Ascending aorta (tissue), 2 donors: Measurements from ENCODE around the gene UBALD2. TPM values are rescaled to one million over a fixed set of nuclear protein-coding genes. Genes with fewer than 3 reads are reported as not detected.

Source experiments
- DNase-seq, 2 donors: peaks; one replicate each; pipeline ENCODE4 v3.0.0-alpha.2; 2019; ENCODE audit warnings: low spot score in 2 of 2
- H3K27ac ChIP-seq, 2 donors: fragments of 200-600 bp; sonication (generic); one replicate each; pipeline ENCODE4 v1.5.1; 2016 to 2017; ENCODE audit warnings: mild to moderate bottlenecking in 1 of 2
- H3K27me3 ChIP-seq: fragments of 200-600 bp; sonication (generic); one replicate; pipeline ENCODE4 v1.5.1; 2017
- H3K36me3 ChIP-seq, 2 donors: fragments of 200-600 bp; sonication (generic); one replicate each; pipeline ENCODE4 v1.5.1; 2016
- H3K4me1 ChIP-seq, 2 donors: fragments of 200-600 bp; sonication (generic); one replicate each; pipeline ENCODE4 v1.5.1; 2016 to 2017; ENCODE audit warnings: mild to moderate bottlenecking in 1 of 2
- H3K4me3 ChIP-seq, 2 donors: fragments of 200-600 bp; sonication (generic); one replicate each; pipeline ENCODE4 v1.5.1; 2016 to 2017; ENCODE audit warnings: mild to moderate bottlenecking in 1 of 2
- H3K9me3 ChIP-seq, 2 donors: fragments of 200-600 bp; sonication (generic); one replicate each; pipeline ENCODE4 v1.5.1; 2016
- CTCF ChIP-seq, 3 experiments: fragments of 200-600 bp in 2 of 3; fragments of 450-650 bp in 1 of 3; sonication (generic) in 2 of 3; IDR thresholded peaks; one replicate each; pipeline ENCODE4 v1.5.1; 2016 to 2019; ENCODE audit warnings: antibody characterized with exemption in 3 of 3, mild to moderate bottlenecking in 1 of 3, moderate library complexity in 1 of 3
- intact Hi-C: fragments of 100-400 bp; cut with DNase I; formaldehyde crosslinking; loops from one replicate; pipeline ENCODE4 v1.15.1; 2023
- total RNA-seq: library from RNA; depleted of rRNA; stranded (reverse); fragments of >200 nt; gene quantifications from one replicate; pipeline ENCODE4 v1.1.0, GENCODE V29; 2016

UBALD2 gene
- total RNA-seq, 1 donor from 2014 or later: 15.9 TPM

GRCh38 chr17:76273445-76274111 is 8.4 kb downstream of the UBALD2 start:
- no peak for TF ChIP-seq CTCF (IDR thresholded peaks at IDR 0.05)
- peaks cover 8 to 15% of the 10 kb centered on the region in 2 donors for H3K36me3 ChIP-seq
- H3K9me3 ChIP-seq: no peaks in the 10 kb centered on the region
- no peak overlapping the region for H3K4me3 ChIP-seq
- intact Hi-C loops: loop anchor here (10.0 kb wide), 1 partner anchor 369 kb away; the partner anchor contains the start of gene MRPL38
- no peak overlapping the region for H3K27ac ChIP-seq
- DNase-seq: no peak
- no peaks in the 10 kb centered on the region for H3K27me3 ChIP-seq
- peaks cover 2 to 19% of the 10 kb centered on the region in 2 donors for H3K4me1 ChIP-seq

- intact Hi-C loops: loop anchor here (10.0 kb wide), 1 partner anchor 370 kb away; the partner anchor contains the start of gene MRPL38
Observed at GRCh38 chr17:76274112-76274956, 9.2 kb downstream of the UBALD2 start.

GRCh38 chr17:76275382-76276068 is 10.4 kb downstream of the UBALD2 start:
- peaks cover 2 to 19% of the 10 kb centered on the region in 2 donors for H3K4me1 ChIP-seq
- intact Hi-C loops: loop anchor here (5.0 to 10.0 kb wide), 2 partner anchors 33 to 371 kb away; partner anchors contain the start of genes MRPL38 and RNF157
- DNase-seq: no peak
- H3K4me3 ChIP-seq: no peak overlapping the region
- H3K9me3 ChIP-seq: no peaks in the 10 kb centered on the region
- H3K27me3 ChIP-seq: no peaks in the 10 kb centered on the region
- TF ChIP-seq CTCF (IDR thresholded peaks at IDR 0.05): no peak
- H3K27ac ChIP-seq: no peak overlapping the region
- H3K36me3 ChIP-seq: peaks cover 1 to 2% of the 10 kb centered on the region in 2 donors

More at GRCh38 chr17:76274112-76274956, 9.2 kb downstream of the UBALD2 start:
- no peak for DNase-seq
- peaks cover 2 to 18% of the 10 kb centered on the region in 2 donors for H3K4me1 ChIP-seq
- H3K27me3 ChIP-seq: no peaks in the 10 kb centered on the region
- TF ChIP-seq CTCF (IDR thresholded peaks at IDR 0.05): no peak
- no peaks in the 10 kb centered on the region for H3K9me3 ChIP-seq
- no peak overlapping the region for H3K4me3 ChIP-seq
- H3K36me3 ChIP-seq: peaks cover 8 to 13% of the 10 kb centered on the region in 2 donors
- H3K27ac ChIP-seq: no peak overlapping the region

- H3K27me3 ChIP-seq: no peaks in the 10 kb centered on the region
- no peaks in the 10 kb centered on the region for H3K9me3 ChIP-seq
- H3K4me1 ChIP-seq: peaks cover 2 to 19% of the 10 kb centered on the region in 2 donors
- no peak overlapping the region for H3K27ac ChIP-seq
- no peak for DNase-seq
- H3K4me3 ChIP-seq: no peak overlapping the region
- intact Hi-C loops: loop anchor here (5.0 to 10.0 kb wide), 2 partner anchors 34 to 371 kb away; partner anchors contain the start of genes MRPL38 and RNF157
- TF ChIP-seq CTCF (IDR thresholded peaks at IDR 0.05): no peak
- no peaks in the 10 kb centered on the region for H3K36me3 ChIP-seq
Observed at GRCh38 chr17:76276069-76276431, 10.9 kb downstream of the UBALD2 start.
